HepG2 (cell line): ENCODE measurements around the gene PTCD1. TPM values are rescaled to one million over a fixed set of nuclear protein-coding genes. Genes with fewer than 3 reads are reported as not detected.

Experiments used
- ATAC-seq: fragments of 200-7000 bp; cut with Tn5 transposase; 3 replicates; pipeline ENCODE4 v1.9.1; 2020; ENCODE audit warnings: mild to moderate bottlenecking, moderate library complexity
- BruUV-seq: library from RNA; stranded (reverse); fragments of 400-500 nt; replicated peaks from 2 replicates; lab custom pipeline; 2021; lab: Mats Ljungman, UMichigan
- CTCF ChIA-PET: fragments of 300-600 bp; formaldehyde crosslinking; extraction: SDS; loops from one replicate; lab custom pipeline; 2021; ENCODE audit warnings: low total read pairs, inconsistent platforms, low intra/inter-chr PET ratio; lab: Yijun Ruan, JAX
- POLR2A ChIA-PET: fragments of 350-600 bp; sonication (Branson Sonifier 250); formaldehyde crosslinking; loops from one replicate; lab custom pipeline; 2020; ENCODE audit warnings: antibody characterized with exemption, inconsistent platforms; lab: Yijun Ruan, JAX
- DNase-seq: peaks from one replicate; pipeline ENCODE4 v3.0.0-alpha.2; 2015; ENCODE audit warnings: low spot score
- FAIRE-seq: peaks from 3 replicates; lab custom pipeline; 2011; peaks lifted over from hg19 to GRCh38; lab: Jason Lieb, UNC
- H2AFZ ChIP-seq: one replicate; pipeline ENCODE4 v1.6.1; 2011; ENCODE audit warnings: low read length, inconsistent platforms
- H3K27ac ChIP-seq: fragments of 300-600 bp; 3 replicates; pipeline ENCODE4 v1.8.0; 2011; ENCODE audit warnings: mixed run types, mild to moderate bottlenecking, mixed read lengths, low read length, inconsistent platforms; ENCODE audit not compliant: insufficient read depth; ENCODE audit errors: extremely low read length
- H3K27me3 ChIP-seq, 2 experiments: fragments of 200-600 bp in 1 of 2; 2 replicates in 1 of 2; 3 replicates in 1 of 2; pipeline versions ENCODE4 v1.6.0 to v1.8.0; 2011; ENCODE audit warnings: low read length in 2 of 2, mild to moderate bottlenecking in 2 of 2, moderate library complexity in 2 of 2, inconsistent platforms in 1 of 2; ENCODE audit not compliant: insufficient read depth in 2 of 2, control insufficient read depth in 1 of 2
- H3K36me3 ChIP-seq, 2 experiments: fragments of 200-600 bp in 1 of 2; replicated peaks in 1 of 2; 2 replicates in 1 of 2; 3 replicates in 1 of 2; pipeline versions ENCODE4 v1.5.1 to v1.8.0; 2011; ENCODE audit warnings: low read length in 2 of 2, inconsistent platforms in 1 of 2; ENCODE audit not compliant: insufficient read depth in 2 of 2, control insufficient read depth in 1 of 2
- H3K4me1 ChIP-seq: 2 replicates; pipeline ENCODE4 v1.5.1; 2012; ENCODE audit warnings: low read length, inconsistent platforms; ENCODE audit not compliant: insufficient read depth
- H3K4me2 ChIP-seq: 2 replicates; pipeline ENCODE4 v1.6.0; 2011; ENCODE audit warnings: low read depth, low read length, inconsistent platforms
- H3K4me3 ChIP-seq, 3 experiments: fragments of 200-600 bp in 1 of 3; sonication (generic), shearing (Covaris generic) in 1 of 3; replicated peaks in 1 of 3; 2 replicates each; pipeline ENCODE4 v1.5.1; 2011 to 2016; ENCODE audit warnings: low read length in 3 of 3, inconsistent platforms in 2 of 3, low read depth in 2 of 3, mild to moderate bottlenecking in 2 of 3, control low read depth in 1 of 3, mixed read lengths in 1 of 3; ENCODE audit not compliant: insufficient read depth in 1 of 3
- H3K79me2 ChIP-seq: one replicate; pipeline ENCODE4 v1.6.1; 2011; ENCODE audit warnings: low read length, inconsistent platforms; ENCODE audit not compliant: insufficient read depth
- H3K9ac ChIP-seq: 2 replicates; pipeline ENCODE4 v1.6.0; 2011; ENCODE audit warnings: mild to moderate bottlenecking, low read depth, low read length, inconsistent platforms; ENCODE audit not compliant: insufficient read depth
- H3K9me3 ChIP-seq: 2 replicates; pipeline ENCODE4 v1.5.1; 2012; ENCODE audit warnings: mild to moderate bottlenecking, low read length
- H4K20me1 ChIP-seq: 2 replicates; pipeline ENCODE4 v1.6.0; 2011; ENCODE audit warnings: inconsistent platforms, mild to moderate bottlenecking, low read length, moderate library complexity; ENCODE audit not compliant: insufficient read depth
- AHDC1 ChIP-seq: sonication (generic); formaldehyde crosslinking; IDR thresholded peaks from 2 replicates; pipeline ENCODE4 v1.5.1; 2020; ENCODE audit warnings: mild to moderate bottlenecking, missing genetic modification reagents, borderline replicate concordance
- CCAR2 ChIP-seq: fragments of 200-400 bp; formaldehyde crosslinking; optimal IDR thresholded peaks from 2 replicates; pipeline ENCODE3; 2018; ENCODE audit warnings: low read depth, mild to moderate bottlenecking, low read length, moderate library complexity
- NFIC ChIP-seq: IDR thresholded peaks from 2 replicates; pipeline ENCODE4 v1.6.1; 2012; ENCODE audit warnings: mild to moderate bottlenecking, low read length, inconsistent platforms
- POLR2A ChIP-seq, 2 experiments: IDR thresholded peaks; 2 replicates each; pipeline ENCODE4 v1.6.1; 2011; ENCODE audit warnings: low read depth in 2 of 2, low read length in 2 of 2, mild to moderate bottlenecking in 1 of 2, moderate library complexity in 1 of 2; ENCODE audit not compliant: insufficient read depth in 1 of 2
- ZFP36L1 ChIP-seq: sonication (generic); formaldehyde crosslinking; IDR thresholded peaks from 2 replicates; pipeline ENCODE4 v1.8.0; 2022; ENCODE audit warnings: mild to moderate bottlenecking, missing genetic modification reagents, moderate library complexity
- WGBS: methylation state at CpG from one replicate; pipeline ENCODE4 v1.1.6; 2017; ENCODE audit warnings: low lambda C conversion rate; 5-methylcytosine and 5-hydroxymethylcytosine counted together
- in situ Hi-C: cut with HindIII; loops from 2 replicates; pipeline ENCODE4 v1.10.0; 2017; ENCODE audit warnings: low pct_unique_long_range_greater_than_20kb; ENCODE audit not compliant: extremely low pct_ligation_motif_present
- intact Hi-C: fragments of 100-400 bp; cut with micrococcal nuclease; formaldehyde crosslinking; loops from one replicate; pipeline ENCODE4 v1.10.0; 2022; ENCODE audit not compliant: unreplicated experiment
- polyA plus RNA-seq, 8 experiments: library from polyadenylated mRNA; depleted of rRNA in 3 of 8; stranded (reverse) in 7 of 8; unstranded in 1 of 8; fragments of >200 nt; fragmentation: Illumina TruSeq in 4 of 8; extraction: Trizol in 4 of 8; gene quantifications; 2 replicates each; pipeline versions ENCODE4 v1.2.1 to v1.2.3, GENCODE V29; 2011 to 2016; ENCODE audit warnings: low read depth in 4 of 8, missing spikeins in 1 of 8, mixed read lengths in 1 of 8; ENCODE audit not compliant: insufficient read depth in 1 of 8
- total RNA-seq, 5 experiments: library from RNA; depleted of rRNA; stranded (reverse); fragments of >200 nt; fragmentation: Illumina TruSeq; extraction: Trizol; gene quantifications; 2 replicates each; pipeline ENCODE4 v1.2.3, GENCODE V29; 2016; ENCODE audit warnings: low read depth in 1 of 5

Gene PTCD1
- total and polyA plus RNA-seq, 2 of the 13 experiments (the other 11 are each of a cell fraction or from before 2014, with no cell fraction given) = 3.0 to 8.4 TPM

- TF ChIP-seq NFIC (no peak), CCAR2 (no peak)
These were observed 22.6 kb upstream of the PTCD1 start (continued) for GRCh38 chr7:99461221-99461620.

GRCh38 chr7:99460651-99461050 lies 22.1 kb upstream of the PTCD1 start:
- Histone ChIP-seq H3K9me3 (no peaks in the 10 kb centered on the region), H3K79me2 (peaks cover 71% of the 10 kb centered on the region), H3K27ac (no peak overlapping the region), H3K4me3 (no peak overlapping the region), H4K20me1 (peaks cover 49% of the 10 kb centered on the region), H3K4me1 (peaks cover 48% of the 10 kb centered on the region), H3K36me3 (peaks cover 20 to 64% of the 10 kb centered on the region in 2 experiments), H3K9ac (no peak overlapping the region), H2AFZ (no peak overlapping the region), H3K27me3 (no peaks in the 10 kb centered on the region; a peak in 1 of 5 replicates), H3K4me2 (no peak overlapping the region)
- in situ Hi-C loops (no loop called here), intact Hi-C loops (no loop called here)
- ATAC-seq = no peak
- no TSS peak for BruUV-seq
- POLR2A ChIA-PET = no interaction called here
- WGBS = 96% methylated on average over 11 of the region's 11 CpGs
- DNase-seq = no peak
- TF ChIP-seq POLR2A (IDR thresholded peaks at IDR 0.05; ENCODE audit: insufficient read depth in 1 of 2, low read depth in 2 of 2, low read length in 2 of 2) (0 out of 4 replicates have a peak, but pooled peaks of 1 of the 2 experiments have one; percentile 9), ZFP36L1 (no peak), AHDC1 (CRISPR knock-in tag) (no peak)
- no peak for FAIRE-seq
- CTCF ChIA-PET = no interaction called here
